ENCODE data around the gene ZNF518A.

DNA sequence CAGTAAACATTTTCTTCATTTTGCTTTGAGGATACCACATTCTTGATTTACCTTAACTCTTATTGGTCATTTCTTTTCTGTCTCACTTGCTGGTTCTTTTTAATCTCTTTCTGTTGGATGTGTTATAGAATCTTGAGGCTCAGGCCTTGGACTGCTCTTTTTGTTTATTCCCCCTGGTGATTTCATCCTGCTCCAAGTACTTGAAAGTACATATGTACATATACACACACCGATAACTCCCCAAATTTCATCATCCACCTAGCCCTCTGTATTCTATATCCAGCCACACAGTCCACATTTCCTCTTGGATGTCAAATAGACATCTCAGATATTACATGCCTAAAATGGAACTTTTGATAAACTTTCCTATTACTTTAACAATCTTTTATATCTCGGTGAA, 7.5 kb downstream of the ZNF518A start:
- TF ChIP-seq EZH2phosphoT487 (IDR thresholded peaks at IDR 0.05; ENCODE audit: insufficient read depth, low read depth) (no peak), EZH2 (IDR thresholded peaks at IDR 0.05; ENCODE audit: insufficient read depth, poor library complexity, severe bottlenecking) (no peak)

All from GM23248 (cell line).